Stomach smooth muscle (tissue), 2 donors: ENCODE data around the gene BRINP1.

ENCODE experiments used
- H3K27ac ChIP-seq: one replicate; pipeline ENCODE4 v1.7.0; 2013; ENCODE audit warnings: mild to moderate bottlenecking, low read length, inconsistent platforms
- H3K27me3 ChIP-seq, 2 donors: one replicate each; pipeline ENCODE4 v1.7.0; 2013; ENCODE audit warnings: low read length in 2 of 2; ENCODE audit not compliant: insufficient read depth in 2 of 2, control insufficient read depth in 1 of 2
- H3K36me3 ChIP-seq, 2 donors: one replicate each; pipeline ENCODE4 v1.7.0; 2013; ENCODE audit warnings: low read length in 2 of 2; ENCODE audit not compliant: control insufficient read depth in 2 of 2, insufficient read depth in 2 of 2
- H3K4me1 ChIP-seq: one replicate; pipeline ENCODE4 v1.7.0; 2013; ENCODE audit warnings: low read length; ENCODE audit not compliant: control insufficient read depth, insufficient read depth
- H3K4me3 ChIP-seq, 2 donors: one replicate each; pipeline ENCODE4 v1.7.0; 2013; ENCODE audit warnings: low read length in 2 of 2
- H3K9ac ChIP-seq, 2 donors: one replicate each; pipeline ENCODE4 v1.7.0; 2013; ENCODE audit warnings: low read length in 2 of 2, mild to moderate bottlenecking in 1 of 2
- H3K9me3 ChIP-seq, 2 donors: one replicate each; pipeline ENCODE4 v1.7.0; 2013; ENCODE audit warnings: low read length in 2 of 2; ENCODE audit not compliant: control insufficient read depth in 2 of 2
- donor health status: healthy.
- donor health status: Pancreatic carcinoma.

BRINP1 gene

DNA sequence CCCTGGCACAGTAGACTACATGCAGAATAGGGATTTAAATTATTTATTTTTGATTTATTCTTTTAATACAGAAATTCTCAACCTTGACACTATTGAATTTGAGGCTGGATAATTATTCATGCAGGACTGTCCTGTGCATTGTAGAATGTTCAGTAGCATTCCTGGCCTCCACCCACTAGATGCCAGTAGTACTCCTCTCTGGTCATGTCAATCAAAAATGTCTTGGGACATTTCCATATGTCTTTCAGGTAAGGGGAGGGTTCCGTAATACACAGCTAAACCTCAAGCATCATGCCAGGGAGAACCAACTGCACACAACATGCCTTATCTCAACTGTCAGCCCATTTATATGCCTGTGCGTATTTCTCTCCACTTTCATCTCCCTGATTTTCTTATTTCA lies 231.8 kb downstream of the BRINP1 start:
- Histone ChIP-seq H3K36me3 (no peaks in the 10 kb centered on the region), H3K9me3 (no peaks in the 10 kb centered on the region), H3K4me1 (no peaks in the 10 kb centered on the region), H3K9ac (no peak overlapping the region), H3K4me3 (no peak overlapping the region), H3K27ac (no peak overlapping the region), H3K27me3 (no peaks in the 10 kb centered on the region)

- H3K9ac ChIP-seq = no peak overlapping the region
- H3K4me1 ChIP-seq = no peaks in the 10 kb centered on the region
- no peaks in the 10 kb centered on the region for H3K9me3 ChIP-seq
- no peaks in the 10 kb centered on the region for H3K27me3 ChIP-seq
- no peak overlapping the region for H3K4me3 ChIP-seq
- H3K36me3 ChIP-seq = no peaks in the 10 kb centered on the region
- H3K27ac ChIP-seq = no peak overlapping the region
These were observed 243.2 kb downstream of the BRINP1 start for GRCh38 chr9:119126040-119126439.

GRCh38 chr9:119121899-119122298 lies 247.3 kb downstream of the BRINP1 start:
- H3K27me3 ChIP-seq = no peaks in the 10 kb centered on the region
- no peaks in the 10 kb centered on the region for H3K9me3 ChIP-seq
- no peaks in the 10 kb centered on the region for H3K4me1 ChIP-seq
- no peak overlapping the region for H3K9ac ChIP-seq
- no peak overlapping the region for H3K27ac ChIP-seq
- H3K36me3 ChIP-seq = no peaks in the 10 kb centered on the region
- no peak overlapping the region for H3K4me3 ChIP-seq

GRCh38 chr9:119117409-119117808 lies 251.8 kb downstream of the BRINP1 start:
- H3K9ac ChIP-seq = no peak overlapping the region
- no peaks in the 10 kb centered on the region for H3K9me3 ChIP-seq
- H3K4me1 ChIP-seq = no peaks in the 10 kb centered on the region
- no peaks in the 10 kb centered on the region for H3K36me3 ChIP-seq
- no peak overlapping the region for H3K27ac ChIP-seq
- H3K27me3 ChIP-seq = no peaks in the 10 kb centered on the region
- no peak overlapping the region for H3K4me3 ChIP-seq
